Measurements from ENCODE around the gene RADIL.

RADIL gene

DNA sequence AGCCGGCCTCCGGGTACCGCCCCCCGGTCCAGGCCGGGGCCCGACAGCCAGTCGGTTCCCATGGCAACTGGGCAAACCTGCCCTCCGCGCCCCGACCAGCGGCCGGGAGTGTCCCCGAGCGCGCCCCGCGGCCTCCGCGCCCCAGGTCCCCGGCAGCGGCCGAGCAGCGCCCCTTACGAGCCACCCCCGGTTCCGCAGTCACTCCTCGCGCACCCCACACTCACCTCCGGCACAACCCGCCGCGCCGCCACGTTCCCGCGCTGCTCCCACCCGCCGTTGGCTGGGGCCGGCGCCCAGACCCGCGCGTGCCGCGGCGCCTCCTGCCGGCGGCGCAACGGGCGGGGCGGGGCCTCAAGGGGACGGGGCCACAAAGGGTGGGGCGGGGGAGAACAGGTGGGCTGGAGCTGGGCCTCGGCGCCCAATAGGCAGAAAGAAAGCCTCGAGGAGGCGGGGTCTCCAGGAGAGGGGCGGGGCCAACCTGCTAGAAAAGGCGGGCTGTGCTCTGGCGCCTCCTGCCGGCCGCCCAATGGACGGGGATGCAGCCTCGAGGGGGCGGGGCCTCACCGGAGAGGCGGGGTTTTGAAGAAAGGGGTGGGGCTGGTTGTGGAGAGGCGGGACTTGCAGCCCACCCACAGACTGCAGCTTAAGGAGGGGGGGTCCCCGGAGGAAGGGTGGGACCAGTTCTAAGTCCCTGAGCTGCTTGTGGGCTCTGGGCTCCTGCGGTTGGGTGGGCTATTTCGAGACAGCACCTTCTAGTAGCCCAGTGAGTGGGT, at the start of gene RADIL:
Gene RADIL (minus strand): TSS at position 345 of the 773 bp plus-strand sequence. CDS start 5,577 bp downstream, outside the sequence.
- DNase-seq (ENCODE audit: low spot score) = peak; percentile 93
- in situ Hi-C loops (cut with MboI; ENCODE audit: low sequenced_read_pairs, unreplicated experiment) = no loop called here

DNA sequence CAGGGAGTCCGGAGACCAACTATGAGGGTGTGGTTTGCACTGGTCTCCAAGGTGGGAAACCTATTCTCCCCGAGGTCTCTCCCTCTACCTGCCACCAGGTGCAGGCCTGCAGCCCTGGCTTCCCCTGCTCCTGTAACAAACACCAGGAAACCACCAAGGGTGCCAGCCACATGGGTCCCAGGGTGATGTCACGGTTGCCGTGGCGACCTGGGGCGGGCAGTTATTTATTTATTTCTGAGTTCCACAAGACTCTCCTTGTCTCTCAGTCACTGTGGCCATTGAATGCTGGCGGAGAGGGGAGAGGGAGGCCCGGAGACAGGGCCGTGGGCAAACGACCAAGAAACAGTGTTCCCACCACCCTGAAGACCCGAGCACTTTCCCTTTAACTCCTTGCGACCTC, 48.4 kb upstream of the RADIL start:
- in situ Hi-C loops (cut with MboI; ENCODE audit: low sequenced_read_pairs, unreplicated experiment) = no loop called here
- TF ChIP-seq CTCF (IDR thresholded peaks at IDR 0.05; ENCODE audit: borderline replicate concordance, control extremely low read depth, extremely low read depth, insufficient read depth, missing control alignments) = no peak
- DNase-seq (ENCODE audit: low spot score) = no peak

More for the DNA sequence above, at the start of gene RADIL:
- TF ChIP-seq CTCF (IDR thresholded peaks at IDR 0.05; ENCODE audit: borderline replicate concordance, control extremely low read depth, extremely low read depth, insufficient read depth, missing control alignments) = peak; percentile 42

DNA sequence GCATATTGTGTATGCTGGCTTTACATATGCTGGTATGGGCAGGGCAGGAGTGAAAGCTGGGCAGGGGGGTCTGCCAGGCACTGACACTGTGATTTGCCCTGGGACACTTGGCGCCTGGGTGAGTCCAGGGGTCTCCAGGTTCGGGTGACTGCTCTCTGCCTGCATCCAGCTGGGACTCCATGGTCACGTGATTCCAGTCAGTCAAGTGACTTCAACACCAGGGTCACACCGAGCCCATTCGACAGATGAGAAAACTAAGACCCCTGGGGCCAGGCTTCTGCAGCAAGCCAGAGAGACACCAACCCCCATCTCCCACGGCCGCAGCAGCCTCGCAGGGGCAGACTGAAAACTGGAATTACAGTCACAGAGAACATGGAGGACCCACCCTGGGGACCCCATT, 45.5 kb upstream of the RADIL start:
- no peak for TF ChIP-seq CTCF (IDR thresholded peaks at IDR 0.05; ENCODE audit: borderline replicate concordance, control extremely low read depth, extremely low read depth, insufficient read depth, missing control alignments)
- in situ Hi-C loops (cut with MboI; ENCODE audit: low sequenced_read_pairs, unreplicated experiment) = no loop called here
- no peak for DNase-seq (ENCODE audit: low spot score)

DNA sequence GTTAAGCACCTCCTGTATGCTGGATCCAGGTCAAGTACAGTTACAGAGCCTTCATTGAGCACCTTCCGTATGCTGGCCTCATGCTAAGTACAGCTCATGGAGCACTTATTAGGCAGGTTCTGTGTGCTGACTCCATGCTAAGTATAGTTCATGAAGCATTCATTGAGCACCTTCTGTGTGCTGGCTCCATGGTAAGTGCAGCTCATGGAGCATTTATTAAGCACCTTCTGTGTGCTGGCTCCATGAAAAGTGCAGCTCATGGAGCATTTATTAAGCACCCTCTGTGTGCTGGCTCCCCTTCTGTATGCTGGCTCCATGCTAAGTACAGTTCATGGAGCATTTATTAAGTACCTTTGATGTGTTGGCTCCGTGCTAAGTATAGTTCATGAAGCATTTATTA, 44.9 kb upstream of the RADIL start:
- DNase-seq (ENCODE audit: low spot score) = no peak
- TF ChIP-seq CTCF (IDR thresholded peaks at IDR 0.05; ENCODE audit: borderline replicate concordance, control extremely low read depth, extremely low read depth, insufficient read depth, missing control alignments) = no peak
- in situ Hi-C loops (cut with MboI; ENCODE audit: low sequenced_read_pairs, unreplicated experiment) = no loop called here

GRCh38 chr7:4919969-4920766, 36.7 kb upstream of the RADIL start:
- no peak for DNase-seq (ENCODE audit: low spot score)
- no peak for TF ChIP-seq CTCF (IDR thresholded peaks at IDR 0.05; ENCODE audit: borderline replicate concordance, control extremely low read depth, extremely low read depth, insufficient read depth, missing control alignments)
- in situ Hi-C loops (cut with MboI; ENCODE audit: low sequenced_read_pairs, unreplicated experiment) = no loop called here

DNA sequence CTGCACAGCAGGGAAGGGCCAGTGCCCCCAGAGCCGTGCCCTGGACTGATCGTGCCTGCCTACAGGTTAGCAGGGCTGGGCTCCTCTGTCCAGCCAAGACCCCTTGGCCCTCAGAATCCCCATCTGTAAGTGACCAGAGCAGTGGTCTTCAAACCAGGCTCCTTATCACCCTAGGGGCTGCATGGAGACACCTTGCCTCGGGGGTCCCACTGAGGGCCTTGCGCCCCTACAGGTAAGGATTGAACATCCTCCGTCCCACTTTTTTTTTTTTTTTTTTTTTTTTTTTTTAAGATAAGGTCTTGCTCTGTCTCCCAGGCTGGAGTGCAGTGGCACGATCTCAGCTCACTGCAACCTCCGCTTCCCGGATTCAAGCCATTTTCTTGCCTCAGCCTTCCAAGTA, 32.6 kb upstream of the RADIL start:
- in situ Hi-C loops (cut with MboI; ENCODE audit: low sequenced_read_pairs, unreplicated experiment) = no loop called here
- no peak for TF ChIP-seq CTCF (IDR thresholded peaks at IDR 0.05; ENCODE audit: borderline replicate concordance, control extremely low read depth, extremely low read depth, insufficient read depth, missing control alignments)
- no peak for DNase-seq (ENCODE audit: low spot score)

All from GM13976 (cell line).